Lower leg skin (tissue), 4 donors: ENCODE results near the gene PMF1. TPM values are rescaled to one million over a fixed set of nuclear protein-coding genes. Genes with fewer than 3 reads are reported as not detected.

ENCODE experiments used
- DNase-seq, 2 donors: peaks; one replicate each; pipeline ENCODE4 v3.0.0-alpha.2; 2019; ENCODE audit warnings: low spot score in 2 of 2
- H3K4me3 ChIP-seq: fragments of 200-600 bp; sonication (generic); 2 replicates; pipeline ENCODE4 v1.5.1; 2017; ENCODE audit warnings: mild to moderate bottlenecking, low read depth; ENCODE audit not compliant: poor library complexity, severe bottlenecking
- POLR2A ChIP-seq, 2 donors: fragments of 450-650 bp; IDR thresholded peaks; one replicate each; pipeline ENCODE4 v1.6.1; 2016 to 2017; ENCODE audit warnings: antibody characterized with exemption in 2 of 2, mild to moderate bottlenecking in 1 of 2, moderate library complexity in 1 of 2
- WGBS, 2 donors: methylation state at CpG; one replicate each; pipeline ENCODE4 v1.1.5; 2018; 5-methylcytosine and 5-hydroxymethylcytosine counted together
- intact Hi-C: fragments of 100-400 bp; cut with DNase I; formaldehyde crosslinking; loops from one replicate; pipeline ENCODE4 v1.15.0; 2023; ENCODE audit warnings: low total_unique reads
- total RNA-seq, 4 donors: library from RNA; depleted of rRNA; stranded (reverse); fragments of >200 nt; gene quantifications; one replicate each; pipeline ENCODE4 v1.1.0, GENCODE V29; 2016
- TF ChIP-seq, protein P1 (sequence below), 3 donors: fragments of 450-650 bp; IDR thresholded peaks; one replicate each; pipeline ENCODE4 v1.5.1; 2016; ENCODE audit warnings: antibody characterized with exemption in 3 of 3, mild to moderate bottlenecking in 3 of 3, moderate library complexity in 2 of 3

PMF1 gene
- total RNA-seq, 4 donors from 2014 or later, result 62.9 to 83.6 (median 71.1) TPM

DNA sequence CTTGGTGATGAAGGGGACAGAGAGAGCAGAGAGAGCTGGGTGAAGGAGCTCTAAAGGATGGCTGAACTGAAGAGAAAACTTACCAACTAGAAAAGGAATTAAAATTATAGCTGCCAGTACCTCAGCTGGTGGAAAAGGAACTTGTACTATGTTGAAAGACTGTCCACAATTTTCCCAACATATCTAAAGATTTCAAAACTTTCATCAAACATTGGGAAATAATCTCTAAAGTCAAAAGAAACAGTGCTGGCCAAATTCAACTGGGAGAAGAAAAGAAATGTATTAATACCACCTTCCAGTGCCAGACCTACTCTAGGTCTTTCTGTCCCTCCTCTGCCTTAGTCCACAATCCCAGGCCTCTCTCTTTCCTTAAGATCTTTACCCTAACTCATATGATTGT is 63.7 kb downstream of the PMF1 start:
- DNase-seq, result no peak
- TF ChIP-seq, protein P1, sequence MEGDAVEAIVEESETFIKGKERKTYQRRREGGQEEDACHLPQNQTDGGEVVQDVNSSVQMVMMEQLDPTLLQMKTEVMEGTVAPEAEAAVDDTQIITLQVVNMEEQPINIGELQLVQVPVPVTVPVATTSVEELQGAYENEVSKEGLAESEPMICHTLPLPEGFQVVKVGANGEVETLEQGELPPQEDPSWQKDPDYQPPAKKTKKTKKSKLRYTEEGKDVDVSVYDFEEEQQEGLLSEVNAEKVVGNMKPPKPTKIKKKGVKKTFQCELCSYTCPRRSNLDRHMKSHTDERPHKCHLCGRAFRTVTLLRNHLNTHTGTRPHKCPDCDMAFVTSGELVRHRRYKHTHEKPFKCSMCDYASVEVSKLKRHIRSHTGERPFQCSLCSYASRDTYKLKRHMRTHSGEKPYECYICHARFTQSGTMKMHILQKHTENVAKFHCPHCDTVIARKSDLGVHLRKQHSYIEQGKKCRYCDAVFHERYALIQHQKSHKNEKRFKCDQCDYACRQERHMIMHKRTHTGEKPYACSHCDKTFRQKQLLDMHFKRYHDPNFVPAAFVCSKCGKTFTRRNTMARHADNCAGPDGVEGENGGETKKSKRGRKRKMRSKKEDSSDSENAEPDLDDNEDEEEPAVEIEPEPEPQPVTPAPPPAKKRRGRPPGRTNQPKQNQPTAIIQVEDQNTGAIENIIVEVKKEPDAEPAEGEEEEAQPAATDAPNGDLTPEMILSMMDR (IDR thresholded peaks at IDR 0.05), result no peak
- TF ChIP-seq POLR2A (IDR thresholded peaks at IDR 0.05), result no peak
- intact Hi-C loops, result no loop called here

DNA sequence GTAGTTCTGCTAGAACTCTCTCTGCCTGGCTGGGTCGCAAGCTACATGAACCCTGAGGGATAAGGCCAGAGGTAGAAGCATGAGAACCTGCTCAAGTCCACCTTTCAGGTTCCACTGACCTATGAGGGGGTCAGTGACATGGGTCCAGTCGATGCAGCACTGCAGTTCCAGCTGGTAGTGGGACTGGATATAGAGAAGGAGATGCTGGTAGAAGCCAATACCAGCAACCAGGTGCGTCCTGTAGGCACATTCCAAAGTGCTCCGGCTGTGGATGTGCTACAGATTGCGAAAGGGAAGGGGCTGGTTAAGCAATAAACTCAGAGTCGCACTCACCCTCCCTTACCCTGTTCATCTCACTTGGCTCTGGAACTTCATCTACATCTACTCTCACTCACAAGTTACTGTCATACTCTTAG is 64.2 kb downstream of the PMF1 start:
- no peak for TF ChIP-seq POLR2A (IDR thresholded peaks at IDR 0.05)
- TF ChIP-seq, protein P1 (IDR thresholded peaks at IDR 0.05), result no peak
- no peak overlapping the region for H3K4me3 ChIP-seq
- intact Hi-C loops, result no loop called here
- DNase-seq, result peak in 1 of 2 donors; percentile 77
- 60 to 66% methylated on average over 6 of the region's 6 CpGs for WGBS, 2 donors

More for the DNA sequence above, 63.7 kb downstream of the PMF1 start:
- H3K4me3 ChIP-seq, result no peak overlapping the region

DNA sequence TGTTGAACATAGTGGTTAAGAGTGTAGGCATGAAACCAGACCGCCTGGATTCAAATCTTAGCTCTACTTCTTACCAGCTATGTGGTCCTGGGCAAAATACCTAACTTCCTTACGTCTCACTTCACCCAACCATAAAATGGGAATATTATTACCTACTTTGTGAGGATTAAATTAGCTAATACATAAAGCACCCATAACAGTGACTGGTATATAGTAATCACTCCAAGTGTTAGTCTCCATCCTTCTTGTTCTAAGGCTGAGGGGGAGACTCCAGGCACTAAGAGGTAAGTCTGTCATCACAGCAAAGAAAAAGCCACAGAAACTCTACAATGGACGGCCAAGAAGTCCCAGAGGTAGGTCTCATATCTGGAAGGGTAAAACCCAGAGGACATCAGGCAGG is 67.0 kb downstream of the PMF1 start:
- intact Hi-C loops, result no loop called here

DNA sequence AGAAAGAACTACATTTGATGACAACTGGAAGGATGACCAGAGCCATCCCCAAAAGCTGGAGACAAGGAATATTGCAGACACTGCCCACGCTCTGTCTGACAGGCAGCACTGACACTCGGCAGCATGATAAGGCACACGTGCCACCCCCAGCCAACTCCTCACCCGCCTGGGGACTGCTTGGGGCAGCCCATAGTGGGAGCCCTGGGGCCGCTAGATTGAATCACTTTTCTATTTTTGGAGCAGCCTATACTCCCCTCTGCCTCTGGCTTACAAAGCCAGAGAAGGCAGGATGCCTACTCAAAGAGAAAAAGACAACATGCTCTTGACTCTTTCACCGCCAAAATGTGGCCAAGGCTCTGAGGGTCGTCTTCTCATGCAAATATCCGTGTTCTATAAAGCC is 68.5 kb downstream of the PMF1 start:
- WGBS, 2 donors, result 11 to 15% methylated on average over 8 of the region's 8 CpGs
- no peak for DNase-seq
- H3K4me3 ChIP-seq, result no peak overlapping the region
- intact Hi-C loops, result no loop called here
- TF ChIP-seq POLR2A (IDR thresholded peaks at IDR 0.05), result no peak
- TF ChIP-seq, protein P1 (IDR thresholded peaks at IDR 0.05), result no peak

More for the DNA sequence above, 67.0 kb downstream of the PMF1 start:
- DNase-seq, result no peak
- no peak for TF ChIP-seq POLR2A (IDR thresholded peaks at IDR 0.05)
- TF ChIP-seq, protein P1 (IDR thresholded peaks at IDR 0.05), result no peak
- 89 to 95% methylated on average over 3 of the region's 3 CpGs for WGBS, 2 donors
- H3K4me3 ChIP-seq, result no peak overlapping the region

DNA sequence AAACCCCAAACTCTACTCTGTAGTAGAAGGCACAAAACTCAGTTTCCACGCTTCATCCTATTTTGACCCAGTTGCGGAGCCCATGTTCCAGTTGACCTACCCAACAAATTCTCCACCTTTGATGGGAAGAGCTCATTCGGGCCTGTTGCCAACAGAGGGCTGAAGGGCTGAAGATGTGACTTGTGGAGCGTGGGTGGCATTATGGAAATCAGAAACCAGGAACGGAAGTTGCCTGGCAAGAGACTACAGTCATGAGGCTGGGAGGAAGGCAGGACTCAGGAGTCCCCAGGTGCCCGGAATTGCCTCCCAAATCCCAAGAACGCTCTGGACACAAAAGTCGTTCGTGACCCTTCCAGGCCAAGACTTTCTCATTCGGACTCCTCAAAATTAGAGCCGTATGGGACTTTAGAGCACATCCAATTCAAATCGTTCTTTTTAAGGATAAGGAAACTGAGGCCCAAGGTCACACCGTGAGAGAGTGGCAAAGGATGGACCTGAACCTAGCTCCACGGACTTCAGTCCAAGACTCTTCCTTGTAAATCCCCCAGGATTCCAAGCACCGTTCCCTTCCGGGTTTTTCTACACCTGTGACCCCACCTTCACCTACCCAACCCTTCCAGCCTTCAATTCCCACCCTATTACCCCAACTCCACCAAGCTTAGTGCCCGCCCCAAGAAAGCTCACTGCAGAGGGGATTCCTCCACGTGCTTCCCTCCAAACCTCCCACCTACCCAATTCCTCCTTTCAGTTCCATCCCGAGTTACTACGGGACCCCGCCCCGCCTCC is 69.1 kb downstream of the PMF1 start:
- no peak for DNase-seq
- TF ChIP-seq POLR2A (IDR thresholded peaks at IDR 0.05), result no peak
- TF ChIP-seq, protein P1 (IDR thresholded peaks at IDR 0.05), result no peak
- intact Hi-C loops, result no loop called here
- peak overlapping the region; percentile 84 for H3K4me3 ChIP-seq
- WGBS, 2 donors, result 6 to 8% methylated on average over 22 of the region's 22 CpGs
